HG03103 (cell line): Measurements from ENCODE around the gene GAPDHS.

Source experiments
- ATAC-seq: cut with Tn5 transposase; IDR thresholded peaks from one replicate; pipeline ENCODE4 v1.9.1; 2021; ENCODE audit warnings: low read depth; ENCODE audit not compliant: unreplicated experiment

The GAPDHS gene

DNA sequence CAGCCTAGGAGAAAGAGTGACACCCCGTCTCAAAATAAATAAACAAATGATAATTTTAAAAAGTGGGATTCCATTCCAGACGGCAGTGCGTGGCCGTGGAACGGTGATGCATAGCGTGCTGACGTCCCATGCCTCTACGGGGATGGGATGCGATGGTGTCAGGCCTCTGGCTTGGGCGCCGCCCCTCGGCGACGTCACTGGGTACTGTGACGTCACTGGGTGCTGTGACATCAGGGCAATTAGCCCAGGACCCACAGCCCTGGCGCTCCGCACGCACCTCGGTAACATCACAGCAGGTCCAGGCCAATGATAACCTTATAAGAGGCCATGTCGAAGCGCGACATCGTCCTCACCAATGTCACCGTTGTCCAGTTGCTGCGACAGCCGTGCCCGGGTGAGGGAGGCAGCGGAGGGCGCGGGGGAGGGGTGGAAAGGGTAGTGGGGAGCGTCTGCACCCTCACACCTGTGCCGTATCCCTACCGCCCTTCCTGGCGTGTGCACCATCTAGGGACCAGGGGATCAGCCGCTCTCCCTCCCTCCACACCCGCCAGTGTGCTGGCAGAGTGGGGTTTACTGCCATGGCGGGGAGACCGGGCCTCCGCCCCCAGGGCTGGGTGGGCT lies at the start of gene GAPDHS:
Gene GAPDHS, plus strand, starts transcription at position 256 of the 621 bp plus-strand sequence. Its CDS starts 72 bp downstream, at position 328.
- ATAC-seq = no peak

- ATAC-seq = no peak
Measured at GRCh38 chr19:35484252-35485036, 48.8 kb upstream of the GAPDHS start.

DNA sequence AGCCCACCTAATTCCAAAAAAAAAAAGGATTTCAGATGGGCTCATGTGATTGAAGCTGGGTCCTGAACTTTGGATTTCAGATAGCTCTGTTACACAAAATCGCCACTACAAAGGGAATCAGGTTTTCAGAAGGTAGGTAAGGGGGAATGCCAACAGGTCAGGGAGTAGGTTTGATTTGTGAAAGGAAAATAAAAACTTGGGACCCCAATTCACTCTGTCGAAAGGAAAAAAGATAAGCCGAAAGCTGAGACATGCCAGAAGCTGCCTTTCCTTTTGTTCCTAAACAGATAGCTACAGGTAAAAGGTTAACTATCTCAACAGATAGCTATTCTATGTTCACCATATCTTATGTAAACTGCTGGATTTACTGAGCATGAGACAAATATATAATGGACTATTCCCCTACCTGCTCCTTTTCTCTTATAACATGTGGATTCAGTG lies 47.0 kb upstream of the GAPDHS start:
- ATAC-seq = no peak

DNA sequence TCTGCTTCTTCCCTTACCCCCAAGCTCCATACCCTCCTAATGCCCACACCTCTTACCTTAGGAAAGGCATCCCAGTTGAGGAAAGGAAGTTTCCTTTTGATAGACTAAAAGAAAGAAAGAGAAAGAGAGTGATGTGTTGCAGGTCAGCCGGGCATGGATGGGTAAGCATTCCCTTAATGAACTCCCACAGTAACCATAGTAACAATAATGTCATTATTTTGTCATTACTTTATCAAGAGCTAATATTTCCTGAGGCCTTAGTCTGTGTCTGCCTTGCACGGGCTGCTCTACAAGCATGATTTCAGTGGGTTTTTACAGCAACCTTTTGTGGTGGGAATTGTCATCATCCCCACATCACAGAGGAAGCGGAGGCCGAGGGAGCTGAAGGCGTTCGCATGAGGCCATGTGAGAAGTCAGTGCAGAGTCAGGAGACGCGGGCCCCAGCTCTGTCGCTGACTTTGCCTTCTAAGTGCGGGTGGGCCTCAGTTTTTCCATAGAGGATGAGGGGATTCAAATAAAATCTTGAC lies 45.5 kb upstream of the GAPDHS start:
- no peak for ATAC-seq

DNA sequence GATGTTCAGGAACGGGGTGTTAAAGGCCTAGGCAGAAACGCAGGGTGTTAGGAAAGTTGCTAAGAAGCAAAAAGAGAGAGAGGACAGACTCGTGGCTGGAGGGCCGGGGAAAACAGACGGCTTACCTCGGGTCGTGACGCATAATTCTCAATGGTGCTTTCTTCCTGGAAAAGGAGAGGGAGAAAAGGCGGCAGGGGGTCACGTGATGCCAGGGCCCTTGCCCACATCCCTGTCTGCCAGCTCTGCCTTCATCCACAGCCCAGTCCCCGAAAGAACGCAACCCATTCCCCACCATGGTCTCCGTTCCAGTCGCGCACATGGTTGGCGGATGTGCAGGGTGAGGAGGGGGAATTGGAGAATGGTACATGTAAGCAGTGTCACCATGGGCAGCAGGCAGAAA lies 44.6 kb upstream of the GAPDHS start:
- ATAC-seq = no peak

DNA sequence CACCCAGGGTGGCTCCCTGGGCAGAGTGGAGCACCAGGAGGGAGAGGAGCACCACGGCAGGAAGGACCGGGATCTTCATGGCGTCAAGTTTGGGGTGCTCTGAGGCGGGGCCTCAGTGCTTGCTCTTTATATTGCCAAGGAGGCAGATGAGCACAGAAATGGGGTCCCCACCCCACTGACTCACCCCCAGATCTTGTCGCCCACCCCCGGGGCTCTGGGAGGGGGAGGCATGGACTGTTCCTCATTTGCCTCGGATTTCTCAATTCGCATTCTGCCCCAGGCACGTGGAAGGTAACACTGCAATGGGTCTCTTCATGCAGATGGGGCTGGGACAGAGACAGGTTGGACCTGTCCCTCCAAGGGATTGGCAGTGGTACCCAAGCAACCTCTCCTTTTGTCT lies 42.9 kb upstream of the GAPDHS start, which contains the start of gene KRTDAP:
Gene KRTDAP, minus strand, starts transcription at position 101 of the 400 bp plus-strand sequence. Its CDS starts 22 bp downstream, at position 79.
- ATAC-seq = no peak

DNA sequence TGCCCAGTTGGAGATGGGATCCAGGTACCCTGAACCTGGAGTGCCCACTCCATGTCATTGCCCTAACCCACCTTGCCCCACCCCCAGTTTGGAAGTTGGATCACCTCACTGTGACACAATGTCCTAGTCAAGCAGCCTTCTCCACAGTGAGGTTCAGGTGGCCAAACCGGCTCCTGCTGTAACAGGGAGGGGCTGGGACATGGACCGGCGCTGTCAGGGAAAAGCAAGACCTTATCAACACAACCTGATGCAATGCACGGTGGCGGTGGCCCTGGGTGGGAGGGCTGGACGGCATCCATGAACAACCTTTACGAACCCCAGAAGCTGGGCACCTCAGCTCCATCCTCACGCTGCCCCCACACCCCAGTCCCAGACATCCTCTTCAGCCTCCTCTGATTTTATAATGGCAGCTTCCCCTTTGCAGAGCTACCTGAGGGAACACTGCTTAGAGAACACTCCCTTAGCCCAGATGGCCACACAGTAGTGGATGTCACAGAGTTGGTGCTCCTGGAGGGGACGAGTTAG lies 41.4 kb upstream of the GAPDHS start:
- no peak for ATAC-seq

DNA sequence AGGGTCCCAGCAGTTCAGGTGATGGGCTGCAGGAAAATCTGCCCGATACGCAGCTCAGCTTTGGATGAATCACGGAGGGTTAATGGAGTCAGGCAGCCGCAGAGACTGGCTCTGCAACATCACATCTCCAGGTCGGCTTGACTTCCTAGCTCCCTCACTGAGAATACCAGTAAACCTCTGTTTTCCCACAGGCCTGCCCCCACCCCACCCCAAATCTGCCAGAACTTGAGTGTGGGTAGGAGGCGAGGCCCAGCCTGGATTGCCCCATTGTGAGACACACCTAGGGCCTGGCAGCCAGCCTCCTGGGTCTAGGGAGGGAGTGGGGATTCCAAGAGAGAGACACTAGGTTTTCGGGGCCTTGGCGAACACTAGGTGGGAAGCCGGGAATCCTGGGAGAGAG lies 39.3 kb upstream of the GAPDHS start:
- no peak for ATAC-seq

DNA sequence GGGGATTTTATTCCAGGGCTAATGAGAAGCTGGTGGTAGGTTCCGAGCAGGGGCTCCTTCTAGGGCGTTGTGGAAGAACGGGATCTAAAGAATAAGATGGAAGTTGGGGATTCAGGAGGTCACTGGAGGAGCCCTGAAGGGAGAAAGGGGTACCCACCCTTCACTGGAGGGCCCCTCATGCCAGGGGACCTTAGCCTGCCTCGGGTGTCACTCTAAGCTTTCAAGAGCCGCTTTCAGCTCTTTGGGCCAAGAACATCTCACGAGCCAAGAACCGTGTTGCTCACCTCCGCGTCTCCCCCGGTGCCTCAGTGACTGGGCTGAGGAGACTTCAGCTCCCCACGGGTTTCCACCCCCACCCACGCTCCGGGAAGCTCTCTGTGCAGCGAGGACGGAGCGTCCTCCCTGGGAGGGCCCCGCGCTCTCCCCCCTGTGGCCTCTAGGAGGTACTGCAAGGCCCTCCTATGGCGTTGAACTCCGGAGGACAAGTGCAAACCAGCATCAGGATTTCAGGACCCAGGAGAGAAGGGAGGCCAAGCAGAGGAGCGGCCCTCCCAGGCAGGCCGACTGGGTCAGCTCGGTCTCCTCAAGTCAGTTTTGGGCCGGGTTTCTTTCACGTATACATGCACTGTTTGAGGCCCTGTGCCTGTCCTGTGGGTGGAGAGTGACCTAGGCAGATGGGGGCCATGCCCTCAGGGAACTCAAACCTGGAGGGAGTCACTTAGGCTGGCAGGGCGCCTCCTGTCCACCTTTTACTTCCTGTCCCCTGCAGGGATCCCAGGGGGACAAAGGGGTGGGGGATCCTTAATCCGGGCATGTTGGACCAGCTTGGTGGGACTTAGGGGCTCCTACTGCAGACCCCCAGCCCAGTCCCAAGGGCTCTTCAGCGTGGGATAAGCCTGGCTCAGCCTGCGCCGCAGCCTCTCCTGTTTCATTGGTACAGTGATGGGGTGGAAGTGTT lies 37.9 kb upstream of the GAPDHS start:
- ATAC-seq = no peak

- ATAC-seq = no peak
Measured at GRCh38 chr19:35497406-35497805, 35.9 kb upstream of the GAPDHS start.

DNA sequence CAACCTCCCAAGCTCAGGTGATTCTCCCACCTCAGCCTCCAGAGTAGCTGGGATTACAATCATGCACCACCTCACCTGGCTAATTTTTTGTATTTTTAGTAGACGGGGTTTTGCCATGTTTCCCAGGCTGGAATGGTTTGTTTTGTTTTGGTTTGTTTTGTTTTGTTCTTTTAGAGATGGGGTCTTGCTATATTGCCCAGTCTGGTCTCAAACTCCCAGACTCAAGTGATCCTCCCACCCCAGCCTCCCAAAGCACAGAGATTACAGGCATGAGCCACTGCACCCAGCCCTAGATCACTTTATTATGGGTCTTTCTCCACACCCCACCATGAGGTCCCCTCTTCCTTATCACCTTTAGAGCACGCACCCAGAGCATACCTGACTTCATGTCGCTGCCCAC lies 35.0 kb upstream of the GAPDHS start:
- no peak for ATAC-seq

DNA sequence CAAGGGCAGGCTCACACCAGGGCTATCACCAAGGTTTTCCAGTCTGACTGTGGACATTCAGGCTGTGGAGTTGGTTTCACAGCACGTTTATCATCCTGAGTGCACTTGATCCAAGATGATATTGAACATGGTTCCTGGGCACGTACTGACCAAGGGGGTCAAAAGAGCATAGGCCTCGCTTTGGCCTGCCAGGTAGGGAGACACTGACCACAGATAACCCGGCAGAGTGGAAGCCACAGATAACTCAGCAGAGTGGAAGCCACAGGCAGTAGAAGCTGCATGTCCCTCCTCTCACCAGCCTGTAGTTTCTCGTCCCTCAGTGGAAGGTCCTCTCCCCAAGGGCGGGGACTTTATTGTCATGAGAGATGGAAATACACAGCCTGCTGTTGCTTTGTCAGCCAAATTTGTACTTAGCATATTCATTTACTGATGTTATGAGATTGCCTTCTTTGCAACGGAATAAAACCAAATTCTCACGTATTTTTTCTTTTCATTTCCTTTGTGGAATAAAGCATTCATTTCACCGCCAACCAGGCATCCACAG lies 34.2 kb upstream of the GAPDHS start:
- ATAC-seq = no peak

DNA sequence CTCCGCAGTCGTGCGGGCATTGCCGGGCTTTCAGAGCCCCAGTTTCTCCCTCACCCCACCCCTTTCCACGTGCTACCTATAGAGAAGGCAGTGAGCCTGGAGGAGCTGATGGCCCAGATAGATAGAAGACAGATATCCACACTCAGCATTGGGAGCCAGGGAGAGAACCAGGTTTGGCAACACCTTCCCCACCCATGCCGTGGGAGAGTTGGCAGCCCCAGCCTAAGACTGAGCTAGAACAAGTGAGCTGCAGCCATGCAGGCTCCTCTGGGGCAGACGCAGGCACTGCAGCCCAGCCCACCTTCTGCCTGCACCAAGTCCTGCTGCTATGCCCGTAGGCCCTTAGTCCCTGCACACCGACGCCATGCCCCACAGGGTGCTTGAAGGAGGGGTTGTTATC lies 32.6 kb upstream of the GAPDHS start:
- ATAC-seq = no peak

GRCh38 chr19:35501684-35502083 lies 31.6 kb upstream of the GAPDHS start:
- no peak for ATAC-seq

GRCh38 chr19:35502751-35503150 lies 30.5 kb upstream of the GAPDHS start:
- no peak for ATAC-seq

DNA sequence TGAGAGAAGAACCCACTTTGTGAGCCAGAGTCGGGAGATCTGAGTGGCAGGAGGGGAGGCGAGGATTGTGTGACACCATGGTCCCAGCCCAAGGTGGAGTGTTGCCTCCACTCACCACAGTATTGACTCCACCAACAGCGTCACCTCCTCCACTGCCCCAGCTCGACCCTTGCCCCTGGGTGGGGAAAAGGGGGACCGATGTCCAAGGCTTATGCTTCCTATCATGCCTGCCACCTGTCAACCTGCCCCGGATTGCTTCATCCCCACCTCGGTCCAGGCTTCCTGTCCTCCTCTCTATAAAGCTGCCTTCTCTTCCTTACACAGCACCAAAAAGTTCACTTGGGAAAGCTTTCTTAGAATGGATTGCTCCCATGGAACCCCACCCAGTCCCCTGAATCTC lies 27.2 kb upstream of the GAPDHS start:
- ATAC-seq = no peak

DNA sequence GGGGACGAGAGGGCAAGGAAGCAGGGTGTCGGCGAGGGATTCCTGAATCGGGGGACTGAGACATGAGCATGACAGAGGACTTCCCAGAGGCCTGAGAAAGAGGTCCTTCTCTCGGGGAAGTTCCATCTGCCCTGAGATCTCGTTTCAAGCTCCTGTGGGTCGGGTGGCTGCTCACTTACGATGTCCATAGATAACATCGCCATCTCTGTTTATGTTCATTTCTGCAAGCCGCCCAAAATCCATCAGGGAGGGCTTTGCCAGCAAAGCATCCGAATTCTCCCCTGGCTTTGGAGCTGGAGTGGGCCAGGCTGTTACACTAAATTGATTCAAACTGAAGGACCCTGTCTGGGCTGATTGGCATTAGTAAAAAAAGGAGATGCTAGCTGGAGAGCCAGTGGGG lies 25.7 kb upstream of the GAPDHS start:
- no peak for ATAC-seq

DNA sequence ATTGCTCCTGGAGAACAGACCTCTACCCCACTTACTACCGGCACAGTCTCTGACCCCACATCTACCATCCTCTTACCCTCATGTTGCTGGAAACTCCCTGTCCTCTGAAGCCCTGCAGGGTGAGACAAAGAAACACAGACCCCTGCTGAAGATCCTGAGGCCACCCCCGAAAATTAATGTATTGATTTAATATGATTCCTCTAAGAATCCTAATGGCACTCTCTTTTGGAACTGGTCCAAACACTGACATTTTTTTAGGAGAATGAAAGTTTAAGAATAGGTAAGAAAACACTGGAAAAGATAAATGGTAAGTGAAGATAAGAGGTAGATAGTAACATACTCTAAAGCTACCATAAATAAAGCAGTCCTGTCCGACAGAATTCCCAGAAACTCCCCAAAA lies 25.1 kb upstream of the GAPDHS start:
- ATAC-seq = no peak

DNA sequence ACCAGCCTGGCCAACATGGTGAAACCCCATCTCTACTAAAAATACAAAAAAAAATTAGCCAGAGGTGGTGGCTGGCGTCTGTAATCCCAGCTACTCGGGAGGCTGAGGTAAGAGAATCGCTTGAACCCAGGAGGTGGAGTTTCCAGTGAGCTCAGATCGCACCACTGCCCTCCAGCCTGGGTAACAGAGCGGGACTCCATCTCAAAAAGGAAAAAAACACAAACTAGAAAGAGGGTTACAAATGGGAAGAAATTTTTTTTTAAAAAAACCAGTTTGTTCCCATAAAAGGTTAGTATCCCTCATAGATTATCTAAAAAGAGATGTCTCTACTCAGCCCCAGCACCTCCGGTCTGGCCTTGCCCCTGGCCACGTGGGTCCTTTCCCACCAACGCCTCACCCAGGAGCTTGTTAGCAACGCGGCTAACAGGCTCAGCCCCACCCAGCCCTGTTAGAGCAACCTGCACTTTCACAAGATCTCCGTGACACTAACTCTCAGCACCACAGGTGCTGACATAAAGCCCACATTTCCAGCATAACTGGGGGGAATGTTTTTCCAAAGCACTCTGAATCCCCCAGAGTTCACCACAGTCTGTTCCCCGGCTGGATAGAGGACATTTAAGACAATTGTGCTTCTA lies 24.1 kb upstream of the GAPDHS start:
- ATAC-seq = no peak
